ENCODE results near the gene GZMA.
A peak's percentile ranks its signal among the peaks of the same experiment; 100 is the strongest.

Gene GZMA

DNA sequence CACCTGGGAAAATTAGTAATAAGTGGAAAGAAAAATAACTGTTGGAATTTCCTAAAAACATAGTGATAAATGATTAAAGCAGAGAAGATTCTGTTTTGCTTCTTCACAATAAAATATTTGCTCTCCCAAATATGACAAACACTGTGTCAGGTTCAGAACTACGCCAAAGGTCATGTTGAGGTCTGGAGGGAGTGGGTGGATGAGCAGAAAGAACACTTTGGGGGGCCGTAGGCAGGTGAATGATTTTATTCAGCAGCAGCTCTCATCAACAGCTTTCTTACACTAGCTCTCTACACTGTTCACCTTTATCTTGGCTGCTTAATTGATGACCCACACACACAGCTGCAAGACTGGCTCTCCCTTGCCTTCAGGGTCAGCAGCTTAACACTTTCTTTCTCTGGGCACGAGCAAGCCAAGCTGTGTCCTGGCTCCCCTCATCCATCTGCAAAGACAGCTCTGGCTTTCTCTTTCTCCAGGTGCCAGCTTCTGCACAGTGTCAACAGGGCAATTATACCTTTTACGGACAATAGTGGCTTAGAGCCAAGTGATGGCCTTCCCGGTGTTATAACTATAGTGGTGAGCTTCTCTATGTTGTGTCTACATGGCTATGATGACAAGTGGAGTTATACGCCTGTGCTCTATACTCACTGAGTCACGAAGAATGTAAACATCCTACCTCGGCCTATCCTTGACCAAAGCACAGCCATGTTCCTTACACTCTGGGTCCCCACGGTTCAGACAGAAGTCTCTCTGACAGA is 38.6 kb downstream of the GZMA start:
- no peak for DNase-seq (ENCODE audit: low read depth)
- H3K4me3 ChIP-seq (ENCODE audit: low read length), result no peak overlapping the region
- TF ChIP-seq CTCF (IDR thresholded peaks at IDR 0.05; ENCODE audit: insufficient read depth, low read depth, low read length, missing control alignments), result no peak

GRCh38 chr5:55141945-55142690 is 39.7 kb downstream of the GZMA start:
- H3K4me3 ChIP-seq (ENCODE audit: low read length), result no peak overlapping the region
- DNase-seq (ENCODE audit: low read depth), result no peak
- TF ChIP-seq CTCF (IDR thresholded peaks at IDR 0.05; ENCODE audit: insufficient read depth, low read depth, low read length, missing control alignments), result peak; percentile 13

- DNase-seq (ENCODE audit: low read depth), result no peak
- TF ChIP-seq CTCF (IDR thresholded peaks at IDR 0.05; ENCODE audit: insufficient read depth, low read depth, low read length, missing control alignments), result no peak
- no peak overlapping the region for H3K4me3 ChIP-seq (ENCODE audit: low read length)
Observed at GRCh38 chr5:55143624-55144023, 41.2 kb downstream of the GZMA start.

DNA sequence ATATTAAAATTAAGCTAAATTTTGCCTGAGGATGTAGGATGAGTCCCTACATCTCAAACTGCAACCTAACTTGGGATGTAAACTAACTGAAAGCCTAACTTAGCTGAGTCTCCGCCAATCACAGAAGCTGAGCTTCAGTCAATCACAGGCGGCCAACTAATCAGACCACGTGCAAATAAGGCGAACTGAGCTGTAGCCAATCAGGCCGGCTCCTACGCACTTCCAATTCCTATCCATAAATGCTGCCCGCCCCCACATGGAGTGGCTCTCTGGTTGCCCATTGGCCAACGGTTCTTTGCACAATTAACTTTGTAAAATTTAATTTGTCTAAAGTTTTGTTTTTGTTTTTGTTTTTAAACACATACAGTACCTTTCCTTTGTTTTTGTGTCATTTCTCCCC is 43.6 kb downstream of the GZMA start:
- H3K4me3 ChIP-seq (ENCODE audit: low read length), result no peak overlapping the region
- no peak for DNase-seq (ENCODE audit: low read depth)
- no peak for TF ChIP-seq CTCF (IDR thresholded peaks at IDR 0.05; ENCODE audit: insufficient read depth, low read depth, low read length, missing control alignments)

DNA sequence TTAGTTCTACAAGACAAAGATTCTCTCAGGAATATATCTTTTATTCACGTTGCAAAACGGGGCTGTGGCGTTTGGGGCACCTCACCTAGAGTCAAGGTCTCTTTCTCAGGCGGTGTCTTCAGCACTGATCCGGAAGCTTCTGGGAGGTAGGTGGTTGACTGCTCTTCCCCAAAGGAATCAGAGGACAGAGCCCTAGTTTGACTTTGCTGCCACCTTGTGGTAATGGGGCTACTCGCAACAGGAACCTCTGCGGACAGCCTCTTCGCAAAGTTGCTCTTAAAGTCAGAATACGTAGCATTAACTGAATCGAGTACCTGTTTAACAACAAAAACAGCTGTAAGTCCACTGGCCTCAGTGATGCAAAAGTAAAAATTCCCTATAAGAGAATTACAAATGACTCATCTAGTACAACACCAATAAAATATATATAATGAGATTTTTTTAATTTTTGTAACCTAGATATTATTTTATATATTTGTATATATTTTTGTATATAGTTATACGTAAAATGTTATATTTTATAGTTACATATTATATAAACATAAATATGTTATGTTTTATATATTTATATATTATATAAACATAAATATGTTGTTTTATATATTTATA is 44.2 kb downstream of the GZMA start:
- peak; percentile 99 for TF ChIP-seq CTCF (IDR thresholded peaks at IDR 0.05; ENCODE audit: insufficient read depth, low read depth, low read length, missing control alignments)
- H3K4me3 ChIP-seq (ENCODE audit: low read length), result no peak overlapping the region
- DNase-seq (ENCODE audit: low read depth), result peak; percentile 86

- no peak for TF ChIP-seq CTCF (IDR thresholded peaks at IDR 0.05; ENCODE audit: insufficient read depth, low read depth, low read length, missing control alignments)
- peak; percentile 70 for DNase-seq (ENCODE audit: low read depth)
- H3K4me3 ChIP-seq (ENCODE audit: low read length), result no peak overlapping the region
Observed at GRCh38 chr5:55149308-55149795, 46.9 kb downstream of the GZMA start.

All from epithelial cell of esophagus (primary cell).